Stimulated activated naive CD8-positive, alpha-beta T cell treated with anti-CD3 and anti-CD28 coated beads, Interleukin-15, Interleukin-2, amounts not matched to agents 100 U/mL and 50 U/mL, for 24 hours (primary cell): ENCODE measurements around the gene NGEF.

Experiments used
- ATAC-seq: fragments of 150-1000 bp; cut with Tn5 transposase; one replicate; pipeline ENCODE4 v1.10.0; 2021
- DNase-seq: peaks from one replicate; pipeline ENCODE4 v3.0.0; 2021

NGEF gene

DNA sequence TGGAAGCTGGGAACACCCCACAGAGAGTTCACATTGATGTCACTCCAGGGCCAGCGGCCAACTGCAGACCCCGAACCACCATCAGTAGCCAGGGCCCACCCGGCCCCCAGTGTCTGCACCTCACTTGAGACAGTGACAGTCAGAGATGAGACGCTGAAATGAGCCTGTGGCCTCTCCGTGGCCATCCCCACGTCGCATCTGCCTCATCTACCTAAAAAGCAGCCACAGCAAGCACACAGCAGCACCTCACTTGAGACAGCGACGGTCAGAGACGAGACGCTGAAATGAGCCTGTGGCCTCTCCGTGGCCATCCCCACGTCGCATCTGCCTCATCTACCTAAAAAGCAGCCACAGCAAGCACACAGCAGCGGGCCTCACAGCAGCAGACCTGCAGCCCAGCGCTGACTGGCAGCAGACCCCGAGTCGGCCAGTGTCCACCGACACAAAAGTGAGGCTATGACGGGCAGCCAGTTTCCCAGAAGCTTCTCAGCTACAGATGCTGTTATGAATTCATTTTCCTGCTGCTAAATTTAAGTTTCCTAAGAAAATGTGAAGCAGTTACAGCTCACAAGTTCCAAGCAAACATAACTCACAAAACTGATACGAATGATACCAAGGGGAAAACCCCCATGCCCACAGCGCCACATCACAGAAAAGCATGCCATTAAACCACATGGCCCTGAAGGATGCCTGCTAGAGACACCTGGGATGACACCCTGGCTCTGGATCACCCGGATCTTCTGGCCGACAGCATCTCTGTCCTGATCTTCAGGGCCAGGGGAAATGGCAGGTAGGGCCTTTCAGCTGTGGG, 115.3 kb downstream of the NGEF start:
- peak; percentile 65 for DNase-seq
- peak; percentile 84 for ATAC-seq

DNA sequence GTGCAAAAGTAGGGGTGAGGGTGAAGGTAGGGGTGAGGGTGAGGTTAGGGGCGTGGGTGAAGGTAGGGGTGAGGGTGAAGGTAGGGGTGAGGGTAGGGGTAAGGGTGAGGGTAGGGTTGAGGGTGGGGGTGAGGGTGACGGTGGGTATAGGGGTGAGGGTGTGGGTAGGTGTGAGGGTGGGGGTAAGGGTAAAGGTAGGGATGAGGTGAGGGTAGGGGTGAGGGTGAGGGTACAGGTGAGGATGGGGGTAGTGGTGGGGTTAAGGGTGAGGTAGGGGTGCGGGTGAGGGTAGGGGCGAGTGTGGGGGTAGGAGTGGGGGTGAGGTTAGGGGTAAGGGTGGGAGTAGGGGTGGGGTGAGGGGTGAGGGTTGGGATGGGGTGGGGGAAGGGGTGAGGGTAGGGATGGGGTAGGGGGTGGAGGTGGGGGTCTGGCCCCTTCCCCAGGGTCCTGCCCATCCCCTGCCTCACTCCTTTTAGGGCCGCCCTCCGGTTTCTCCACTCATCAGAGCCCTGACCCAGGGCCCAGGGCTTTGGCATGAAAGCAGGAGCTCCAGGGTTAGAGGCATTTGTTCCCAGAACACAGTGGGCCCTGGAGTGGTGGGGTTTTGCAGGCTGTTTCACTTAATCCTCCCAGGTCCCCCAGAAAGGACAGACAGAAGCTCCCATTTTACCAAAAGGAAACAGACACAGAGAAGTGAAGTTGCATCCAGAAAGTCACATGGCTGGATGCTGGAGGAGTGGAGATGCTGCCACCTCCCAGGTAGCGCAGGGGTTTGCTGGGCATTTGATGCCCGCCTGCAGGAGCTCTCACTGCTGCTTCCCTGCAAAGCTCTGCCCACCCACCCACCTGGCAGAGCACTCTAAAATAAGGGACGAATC, 116.1 kb downstream of the NGEF start:
- ATAC-seq = no peak
- no peak for DNase-seq

- DNase-seq (no peak), ATAC-seq (no peak)
These were observed 116.9 kb downstream of the NGEF start for GRCh38 chr2:232896111-232896510.

GRCh38 chr2:232894746-232895145, 118.3 kb downstream of the NGEF start:
- DNase-seq = no peak
- no peak for ATAC-seq

DNA sequence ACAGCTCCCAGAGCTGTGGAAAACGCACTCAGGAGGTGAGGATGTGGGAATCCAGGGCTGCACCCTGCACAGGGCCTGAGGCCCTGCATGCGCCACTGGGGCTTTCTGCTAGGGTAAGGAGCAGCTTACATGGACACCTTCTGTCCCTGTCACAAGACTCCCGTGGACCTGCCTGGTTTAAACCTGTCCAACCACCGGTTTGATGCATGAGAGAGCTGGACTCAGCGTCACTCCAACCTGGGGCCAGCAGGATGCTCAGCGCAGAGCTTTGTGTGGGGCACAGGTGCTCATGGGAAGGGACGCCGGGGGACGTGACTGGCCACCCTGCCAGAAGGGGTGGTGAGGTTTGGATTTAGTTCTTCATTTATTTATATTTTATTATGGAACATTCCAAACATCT, 118.8 kb downstream of the NGEF start:
- DNase-seq (no peak), ATAC-seq (no peak)

GRCh38 chr2:232893834-232894233, 119.2 kb downstream of the NGEF start:
- no peak for ATAC-seq
- DNase-seq = no peak

GRCh38 chr2:232892843-232893242, 120.2 kb downstream of the NGEF start:
- ATAC-seq (no peak), DNase-seq (no peak)

GRCh38 chr2:232892221-232892620, 120.8 kb downstream of the NGEF start:
- DNase-seq = no peak

DNA sequence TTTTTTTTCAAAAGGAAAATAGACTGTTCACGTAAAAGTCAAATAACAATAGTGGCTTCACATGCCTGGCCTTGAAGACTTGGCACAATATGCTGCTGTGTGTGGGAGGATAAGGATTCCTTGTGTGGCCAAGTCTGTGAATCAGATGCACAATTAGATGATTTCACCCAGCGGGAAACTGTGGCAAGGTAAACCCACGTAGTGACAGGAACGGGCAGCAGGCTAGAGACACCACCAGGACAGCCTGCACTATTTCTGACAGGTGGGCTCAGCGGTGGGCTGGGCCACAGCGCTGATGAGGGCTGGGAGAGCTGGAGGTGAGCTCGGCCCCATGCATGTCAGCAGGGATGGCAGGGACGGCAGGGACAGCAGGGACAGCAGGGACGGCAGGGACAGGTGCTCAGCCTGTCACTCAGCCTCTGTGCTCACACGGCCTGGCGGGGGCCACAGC, 121.4 kb downstream of the NGEF start:
- DNase-seq = no peak
- no peak for ATAC-seq

More at GRCh38 chr2:232892221-232892620, 120.8 kb downstream of the NGEF start:
- no peak for ATAC-seq

DNA sequence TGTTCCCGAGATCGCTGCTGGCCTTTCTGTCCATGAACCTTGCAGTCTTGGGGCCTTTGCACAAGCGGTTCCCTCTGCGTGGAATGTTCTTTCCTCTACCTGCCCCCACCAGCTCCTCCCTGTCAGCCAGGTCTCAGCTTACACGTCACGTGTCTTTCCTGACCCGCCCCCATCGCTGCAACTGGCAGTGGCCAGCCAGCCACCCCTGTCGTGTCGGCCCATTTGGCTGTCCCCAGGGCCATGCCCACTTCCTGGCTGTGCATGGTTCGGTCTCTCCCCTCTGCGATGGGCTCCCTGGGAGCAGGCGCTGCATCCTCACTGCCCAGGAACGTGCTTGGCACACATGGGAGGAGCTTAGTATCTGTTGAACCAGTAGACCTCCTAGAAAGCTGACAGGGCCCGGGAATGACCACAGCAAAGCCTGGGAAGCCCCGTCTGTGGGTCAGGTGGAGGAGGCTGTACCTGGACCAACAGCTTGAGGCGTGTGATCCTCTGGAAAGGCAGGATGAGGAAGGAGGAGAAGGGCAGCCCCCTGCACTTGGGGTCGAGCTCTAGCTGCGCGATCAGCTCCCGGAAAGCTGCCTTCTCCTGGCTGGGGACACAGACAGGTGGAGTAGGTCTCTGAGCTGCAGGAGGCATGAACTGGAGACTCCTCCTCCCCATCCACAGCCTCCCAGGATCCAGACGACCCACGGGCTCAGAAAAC, 122.0 kb downstream of the NGEF start:
- no peak for ATAC-seq
- no peak for DNase-seq

- no peak for DNase-seq
- ATAC-seq = no peak
These were observed 122.5 kb downstream of the NGEF start for GRCh38 chr2:232890536-232890895.

GRCh38 chr2:232889876-232890401, 123.1 kb downstream of the NGEF start:
- DNase-seq = no peak
- ATAC-seq = no peak

GRCh38 chr2:232888839-232889529, 124.1 kb downstream of the NGEF start:
- DNase-seq (no peak), ATAC-seq (no peak)

DNA sequence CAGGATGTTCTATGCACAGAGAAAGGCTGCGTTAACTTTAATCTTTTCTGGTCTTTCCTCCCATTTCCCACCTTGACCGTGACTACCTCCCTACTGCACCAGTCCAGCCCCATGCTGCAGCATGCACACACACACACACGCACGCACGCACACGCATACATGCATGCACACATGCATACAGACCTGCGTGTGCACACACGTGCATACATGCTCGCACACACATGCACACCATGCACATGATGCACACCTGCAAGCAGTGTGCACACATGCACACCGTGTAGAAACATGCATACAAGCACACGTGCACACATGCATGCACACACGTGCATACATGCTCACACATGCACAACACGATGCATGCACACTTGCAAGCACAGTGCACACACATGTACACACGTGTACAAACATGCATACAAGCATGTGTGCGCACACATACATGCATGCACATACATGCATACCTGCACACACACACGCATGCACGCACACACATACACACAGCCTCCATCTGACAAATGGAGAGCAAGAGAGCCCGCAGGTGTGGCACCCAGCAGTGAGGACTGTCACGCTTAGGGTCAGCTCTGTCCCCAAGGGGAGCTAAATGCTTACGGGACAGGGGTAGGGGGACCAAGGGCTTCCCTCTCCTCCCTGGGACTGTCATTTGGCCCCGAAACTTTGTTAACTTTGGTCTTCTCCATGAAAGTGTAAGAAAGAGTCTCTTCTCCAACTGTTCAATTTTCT, 124.8 kb downstream of the NGEF start:
- no peak for DNase-seq
- no peak for ATAC-seq

DNA sequence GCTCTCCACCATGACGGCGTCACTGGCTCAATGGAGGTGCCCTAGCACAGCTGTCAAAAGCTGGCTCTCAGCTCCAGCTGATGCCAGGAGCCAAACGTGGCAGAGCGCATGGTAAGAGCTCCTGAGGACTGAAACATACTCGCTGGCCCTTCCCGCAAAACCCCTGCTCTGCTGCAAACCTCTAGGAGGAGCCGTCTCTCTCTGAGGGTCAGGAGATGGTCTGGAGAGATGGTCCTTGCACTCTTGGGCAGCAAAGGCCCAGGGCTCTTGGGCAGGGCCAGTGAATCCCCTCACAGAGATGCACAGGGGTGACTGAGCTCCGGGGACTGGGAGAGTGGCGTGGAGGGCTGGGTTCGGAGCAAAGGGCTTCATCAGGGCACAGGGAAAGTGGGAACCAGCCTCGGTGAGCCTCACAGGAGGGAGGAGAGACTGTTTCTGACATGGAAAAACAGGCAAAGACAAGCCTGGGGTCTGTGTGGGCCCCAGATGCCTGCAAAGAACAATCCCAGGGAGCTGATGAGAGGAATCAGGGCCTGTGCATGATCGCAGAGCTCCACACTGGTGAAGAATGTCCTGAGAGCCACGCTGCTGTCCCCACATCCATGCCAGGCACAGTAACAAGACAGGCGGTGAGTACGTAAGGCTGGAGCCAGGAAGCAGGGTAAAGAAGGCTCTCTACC, 125.7 kb downstream of the NGEF start:
- ATAC-seq (no peak), DNase-seq (no peak)

- no peak for ATAC-seq
- no peak for DNase-seq
These were observed 126.4 kb downstream of the NGEF start for GRCh38 chr2:232886632-232887031.

DNA sequence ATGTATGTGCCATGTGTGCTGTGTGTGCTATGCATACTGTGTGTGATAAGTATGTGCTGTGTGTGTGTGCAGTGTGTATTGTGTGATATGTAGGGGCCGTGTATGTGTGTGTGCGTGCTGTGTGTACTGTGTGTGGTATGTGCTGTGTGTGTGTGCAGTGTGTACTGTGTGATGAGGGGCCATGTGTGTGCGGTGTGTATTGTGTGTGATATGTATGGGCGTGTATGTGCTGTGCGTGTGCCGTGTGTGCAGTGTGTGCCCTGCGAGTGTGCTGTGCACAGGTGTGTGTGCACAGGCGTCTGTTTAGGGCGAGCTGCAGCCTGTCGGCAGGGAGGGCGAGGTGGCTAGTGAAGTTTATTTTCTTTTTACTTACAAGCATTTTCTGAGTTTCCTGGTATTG, 126.9 kb downstream of the NGEF start:
- DNase-seq = no peak
- no peak for ATAC-seq

DNA sequence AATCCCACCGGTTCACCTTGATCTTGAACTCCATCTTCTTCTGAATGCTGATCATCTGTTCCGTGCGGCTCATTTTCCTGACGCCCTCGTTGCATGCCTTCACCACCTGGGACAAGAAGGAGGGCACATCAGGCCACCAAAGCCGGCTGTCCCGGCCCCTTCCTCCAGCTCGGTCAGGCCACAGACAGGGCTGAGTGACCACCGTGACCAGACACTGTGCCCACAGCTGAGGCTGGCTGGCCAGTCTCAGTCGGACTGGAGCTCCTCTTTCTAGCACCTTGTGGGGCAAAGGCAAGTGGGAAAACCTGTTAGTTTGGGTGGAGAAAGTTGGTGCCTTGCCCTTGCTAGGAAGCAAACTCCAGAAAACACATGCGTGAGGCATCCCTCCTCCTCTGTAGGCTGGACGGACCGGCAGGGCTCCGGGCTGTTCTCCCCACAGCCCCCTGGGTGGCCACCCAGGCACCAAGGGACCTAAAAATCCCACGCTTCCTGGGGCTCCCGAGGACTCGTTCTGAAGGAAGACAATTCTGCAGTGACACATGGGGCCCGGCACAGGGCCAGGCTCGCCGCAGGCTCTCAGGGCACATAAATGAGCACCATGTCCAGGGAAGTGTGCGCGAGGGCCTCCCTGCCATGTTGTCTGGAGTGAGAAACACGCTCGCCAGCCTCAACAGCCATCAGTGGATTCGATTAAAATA, 127.6 kb downstream of the NGEF start:
- DNase-seq = no peak
- no peak for ATAC-seq

GRCh38 chr2:232884549-232885263, 128.3 kb downstream of the NGEF start:
- ATAC-seq (no peak), DNase-seq (no peak)
